GM10248 (cell line): Measurements from ENCODE around the gene ITGBL1.

Source experiments
- CTCF ChIA-PET: fragments of 300-600 bp; sonication (Branson Sonifier 250); formaldehyde crosslinking; extraction: SDS; loops from one replicate; lab custom pipeline; 2021; ENCODE audit warnings: antibody characterized with exemption; lab: Yijun Ruan, JAX
- POLR2A ChIA-PET: fragments of 350-650 bp; sonication (Branson Sonifier 250); formaldehyde crosslinking; extraction: SDS; loops from one replicate; lab custom pipeline; 2020; ENCODE audit warnings: antibody characterized with exemption; lab: Yijun Ruan, JAX
- DNase-seq: peaks from one replicate; pipeline ENCODE4 v3.0.0; 2012; ENCODE audit errors: extremely low spot score
- TF ChIP-seq, protein P1 (sequence below): IDR thresholded peaks from 2 replicates; pipeline ENCODE4 v1.5.1; 2012; ENCODE audit warnings: mild to moderate bottlenecking, low read depth; ENCODE audit errors: extremely low read depth, missing control alignments, control extremely low read depth

The ITGBL1 gene

DNA sequence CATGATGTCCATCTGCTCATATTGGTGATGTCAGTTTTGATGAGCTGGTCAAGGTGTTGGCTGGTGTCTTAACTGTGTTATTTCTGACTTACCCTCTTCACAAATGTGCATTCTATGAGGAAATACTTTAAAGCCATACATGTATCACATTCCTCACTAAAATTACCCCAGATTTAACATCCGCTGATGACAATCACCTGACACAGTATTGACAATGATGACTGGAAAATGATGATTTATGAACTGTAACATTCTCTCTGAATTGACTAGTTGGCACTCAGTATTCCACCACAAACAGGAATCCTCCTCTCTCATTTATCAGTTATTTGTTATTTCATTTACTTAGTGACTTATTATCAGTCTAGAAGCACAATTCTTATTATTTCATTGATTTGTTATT, 117.3 kb downstream of the ITGBL1 start:
- DNase-seq, result no peak
- ChIA-PET POLR2A (no interaction called here), CTCF (no interaction called here)
- TF ChIP-seq, protein P1, sequence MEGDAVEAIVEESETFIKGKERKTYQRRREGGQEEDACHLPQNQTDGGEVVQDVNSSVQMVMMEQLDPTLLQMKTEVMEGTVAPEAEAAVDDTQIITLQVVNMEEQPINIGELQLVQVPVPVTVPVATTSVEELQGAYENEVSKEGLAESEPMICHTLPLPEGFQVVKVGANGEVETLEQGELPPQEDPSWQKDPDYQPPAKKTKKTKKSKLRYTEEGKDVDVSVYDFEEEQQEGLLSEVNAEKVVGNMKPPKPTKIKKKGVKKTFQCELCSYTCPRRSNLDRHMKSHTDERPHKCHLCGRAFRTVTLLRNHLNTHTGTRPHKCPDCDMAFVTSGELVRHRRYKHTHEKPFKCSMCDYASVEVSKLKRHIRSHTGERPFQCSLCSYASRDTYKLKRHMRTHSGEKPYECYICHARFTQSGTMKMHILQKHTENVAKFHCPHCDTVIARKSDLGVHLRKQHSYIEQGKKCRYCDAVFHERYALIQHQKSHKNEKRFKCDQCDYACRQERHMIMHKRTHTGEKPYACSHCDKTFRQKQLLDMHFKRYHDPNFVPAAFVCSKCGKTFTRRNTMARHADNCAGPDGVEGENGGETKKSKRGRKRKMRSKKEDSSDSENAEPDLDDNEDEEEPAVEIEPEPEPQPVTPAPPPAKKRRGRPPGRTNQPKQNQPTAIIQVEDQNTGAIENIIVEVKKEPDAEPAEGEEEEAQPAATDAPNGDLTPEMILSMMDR, result no peak

DNA sequence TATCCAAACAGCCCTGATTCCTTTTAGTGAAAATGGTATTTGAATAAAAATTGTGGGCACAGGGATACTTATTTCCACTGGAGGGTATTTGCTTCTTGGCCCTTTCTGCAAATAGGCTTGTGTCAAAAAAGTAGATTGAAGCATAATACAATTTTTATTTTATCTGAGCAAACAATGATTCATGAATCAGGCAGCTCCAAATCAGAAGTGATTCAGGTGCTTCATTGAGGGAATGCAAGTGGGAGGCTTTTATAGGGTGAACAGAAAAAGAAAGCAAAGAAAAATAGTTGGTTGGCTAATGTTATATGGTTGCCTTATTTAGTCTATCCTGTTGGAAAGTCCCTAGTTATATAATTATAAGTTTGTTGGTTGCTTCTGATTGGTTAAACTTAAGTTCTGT, 117.9 kb downstream of the ITGBL1 start:
- ChIA-PET CTCF (interaction anchor here (1.1 kb wide), 1 partner anchor 11 kb away, joined by 3 read pairs; no protein-coding TSS in a partner anchor), POLR2A (no interaction called here)
- TF ChIP-seq, protein P1, result no peak
- DNase-seq, result no peak

GRCh38 chr13:101572456-101572855, 120.0 kb downstream of the ITGBL1 start:
- ChIA-PET CTCF (interaction anchor here (1.3 kb wide), 1 partner anchor 13 kb away, joined by 3 read pairs; no protein-coding TSS in a partner anchor), POLR2A (no interaction called here)
- DNase-seq, result no peak
- TF ChIP-seq, protein P1, result no peak

- POLR2A ChIA-PET, result no interaction called here
Observed at GRCh38 chr13:101575581-101575980, 123.1 kb downstream of the ITGBL1 start.

GRCh38 chr13:101576455-101576854, 124.0 kb downstream of the ITGBL1 start:
- ChIA-PET POLR2A (no interaction called here), CTCF (no interaction called here)
- no peak for DNase-seq
- TF ChIP-seq, protein P1, result no peak

More at GRCh38 chr13:101575581-101575980, 123.1 kb downstream of the ITGBL1 start:
- CTCF ChIA-PET, result no interaction called here
- no peak for DNase-seq
- TF ChIP-seq, protein P1, result no peak

- no peak for DNase-seq
- CTCF ChIA-PET, result no interaction called here
- TF ChIP-seq, protein P1, result no peak
- POLR2A ChIA-PET, result no interaction called here
Observed at GRCh38 chr13:101576977-101577376, 124.5 kb downstream of the ITGBL1 start.
